GM12873 (cell line): Measurements from ENCODE around the gene ZXDC.

ENCODE experiments used
- CTCF ChIP-seq: IDR thresholded peaks from 2 replicates; pipeline ENCODE4 v1.5.1; 2012; ENCODE audit warnings: low read depth, mild to moderate bottlenecking, moderate library complexity, low read length, control low read depth; ENCODE audit not compliant: insufficient read depth; ENCODE audit errors: missing control alignments

Gene ZXDC

DNA sequence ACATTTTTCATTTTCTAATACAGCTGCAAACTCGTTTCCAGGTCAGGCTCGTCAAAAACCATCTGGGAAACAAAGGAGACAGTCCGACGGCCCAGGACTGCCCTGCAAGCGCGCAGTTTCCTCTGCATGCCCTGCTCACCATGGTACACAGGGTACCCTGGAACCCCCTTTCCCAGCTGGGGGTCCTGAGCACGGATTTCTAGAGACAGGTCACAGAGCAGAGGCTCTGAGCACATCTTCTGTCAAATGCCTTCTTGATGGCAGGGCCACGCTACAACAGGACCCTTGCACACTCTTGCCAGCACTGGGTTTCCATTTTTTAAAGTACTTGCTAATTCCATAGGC lies 8.1 kb downstream of the ZXDC start:
- TF ChIP-seq CTCF = no peak

DNA sequence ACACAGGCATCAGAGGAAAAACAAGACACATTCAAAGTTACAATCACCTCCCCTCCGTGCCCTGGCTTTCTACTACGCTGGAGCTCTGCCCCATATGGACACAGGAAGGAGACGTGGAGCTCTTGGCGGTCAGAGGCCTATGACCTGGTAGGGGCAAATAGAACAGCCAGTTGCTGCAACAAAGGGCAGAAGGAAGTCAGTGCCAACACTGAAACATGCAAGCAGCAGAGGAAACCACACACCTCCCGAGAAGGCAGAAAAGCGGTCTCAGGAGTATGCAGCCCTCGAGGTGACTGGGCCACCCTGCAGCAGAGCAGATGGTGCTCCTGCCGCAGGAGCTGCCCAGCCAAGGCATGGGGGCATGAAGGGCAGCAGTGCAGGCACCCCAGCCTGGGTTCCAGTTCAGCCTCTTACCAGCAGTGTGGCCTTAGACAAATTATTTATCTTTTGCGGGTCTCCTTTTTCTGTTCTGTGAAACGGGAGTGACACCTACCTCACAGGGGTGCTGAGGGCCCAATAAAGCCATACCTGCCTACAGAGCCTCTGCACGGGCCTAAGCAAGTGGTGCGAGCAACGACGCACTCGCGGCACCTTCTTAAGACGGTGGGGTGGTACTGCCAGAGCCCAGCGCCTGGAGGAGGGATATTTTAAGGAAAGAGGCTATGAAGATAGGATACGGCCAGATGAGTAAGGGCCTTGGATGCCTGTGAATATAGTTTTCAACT lies 8.6 kb downstream of the ZXDC start:
- no peak for TF ChIP-seq CTCF

DNA sequence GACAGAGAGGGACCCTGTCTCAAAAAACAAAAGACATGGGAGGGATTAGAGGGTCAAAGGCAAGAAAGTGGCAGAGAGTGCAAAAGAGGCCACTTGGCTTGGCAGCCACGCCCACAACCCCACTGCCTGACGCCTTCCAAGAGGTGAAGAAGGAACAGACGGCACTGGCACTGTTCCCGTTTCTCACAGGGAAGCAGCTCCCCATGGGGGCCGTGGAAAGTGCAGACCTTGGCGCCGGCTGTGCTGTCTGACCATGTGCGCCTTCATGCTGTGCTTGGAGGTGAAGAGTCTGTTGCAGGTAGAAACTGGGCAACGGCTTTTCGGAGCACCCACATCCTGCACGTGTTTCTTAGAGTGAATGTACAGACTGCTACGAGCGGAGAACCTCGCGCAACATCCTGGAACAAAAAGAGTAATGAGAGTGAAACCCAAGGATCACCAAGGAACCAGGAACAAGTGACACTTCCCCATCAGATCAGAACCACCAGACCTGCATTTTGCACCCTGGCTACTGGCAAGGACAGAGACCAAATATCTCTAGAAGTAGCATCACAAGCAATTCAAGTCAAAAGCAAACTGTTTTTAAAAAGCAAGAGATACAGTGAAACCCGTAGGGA lies 9.7 kb downstream of the ZXDC start:
- TF ChIP-seq CTCF = no peak

DNA sequence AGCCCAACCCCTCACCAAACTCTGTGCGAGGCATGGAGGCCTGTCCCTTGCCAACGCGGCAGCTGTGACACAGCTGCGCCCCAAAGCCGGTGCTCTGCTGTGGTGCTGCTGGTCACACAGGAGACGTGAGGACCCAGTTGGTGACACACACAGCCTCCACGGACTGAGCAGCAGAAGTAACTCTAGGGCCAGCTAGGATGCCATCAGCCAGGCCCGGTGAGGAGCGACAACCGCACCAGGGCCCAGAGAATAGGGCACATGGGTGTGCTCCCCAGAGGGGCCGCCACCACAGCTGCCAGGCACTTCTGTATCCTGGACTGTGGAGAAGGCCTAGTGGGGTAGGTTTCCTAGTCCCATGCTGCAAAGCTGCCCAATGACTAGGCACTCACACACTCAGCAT lies 10.7 kb downstream of the ZXDC start:
- TF ChIP-seq CTCF = no peak

DNA sequence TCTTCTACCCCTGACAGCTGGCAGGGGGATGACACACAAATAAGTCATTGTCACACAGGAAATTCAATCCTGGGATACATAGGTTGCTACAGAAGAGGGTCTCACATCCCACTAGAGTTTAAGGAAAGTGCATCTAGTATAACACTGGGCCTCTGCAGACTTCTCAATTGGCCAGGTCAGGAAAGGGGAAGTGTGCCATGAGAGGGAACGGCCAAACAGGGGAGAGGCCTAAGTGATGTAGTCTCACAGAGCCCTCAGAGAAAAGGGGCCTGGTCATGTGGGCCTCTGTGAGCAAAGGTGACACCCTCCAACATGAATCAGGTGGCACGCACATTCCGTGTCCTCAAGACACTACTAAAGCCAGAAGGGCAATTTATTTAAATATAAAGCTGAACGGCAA lies 11.2 kb downstream of the ZXDC start:
- no peak for TF ChIP-seq CTCF

DNA sequence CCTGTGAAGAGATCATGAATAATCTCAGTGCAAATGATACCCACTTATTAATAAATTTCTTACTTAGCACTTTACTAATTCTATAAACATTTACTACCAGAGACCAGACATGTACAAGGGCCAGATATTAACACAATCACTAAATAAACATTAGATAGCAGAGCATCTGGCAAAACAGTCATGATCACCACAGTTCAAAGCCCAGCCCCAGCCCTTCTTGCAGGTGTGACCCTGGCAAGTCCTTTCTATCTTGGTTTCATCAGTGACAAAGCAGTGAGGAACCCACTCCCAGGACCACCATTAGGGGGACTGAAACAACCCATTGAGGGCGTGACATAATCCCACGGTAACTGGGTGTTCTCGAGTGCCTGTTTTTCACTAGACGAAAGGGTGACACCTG lies 11.6 kb downstream of the ZXDC start:
- TF ChIP-seq CTCF = no peak

- TF ChIP-seq CTCF = no peak
Measured at GRCh38 chr3:126463521-126463920, 12.2 kb downstream of the ZXDC start.
